Testis (tissue), 2 donors: Measurements from ENCODE around the gene CEP57.

Experiments
- CTCF ChIP-seq, 3 experiments: fragments of 450-650 bp in 2 of 3; fragments of 200-600 bp in 1 of 3; sonication (generic) in 1 of 3; IDR thresholded peaks; one replicate each; pipeline ENCODE4 v1.5.1; 2016 to 2019; ENCODE audit warnings: antibody characterized with exemption in 3 of 3, mild to moderate bottlenecking in 2 of 3, moderate library complexity in 1 of 3
- POLR2A ChIP-seq: fragments of 450-650 bp; IDR thresholded peaks from one replicate; pipeline ENCODE4 v1.6.1; 2017; ENCODE audit warnings: antibody characterized with exemption, mild to moderate bottlenecking, moderate library complexity

GRCh38 chr11:95799546-95799945 lies 9.2 kb downstream of the CEP57 start:
- TF ChIP-seq CTCF (IDR thresholded peaks at IDR 0.05) (no peak), POLR2A (no peak)
